K562 (cell line): ENCODE data around the gene CERS6. TPM values are rescaled to one million over a fixed set of nuclear protein-coding genes. Genes with fewer than 3 reads are reported as not detected.

Experiments used
- CSDE1 ChIP-seq, 2 experiments: fragments of 450-650 bp; IDR thresholded peaks; 2 replicates each; pipeline ENCODE4 v1.6.1; 2016; ENCODE audit warnings: mild to moderate bottlenecking in 1 of 2
- HDAC1 ChIP-seq, 2 experiments: fragments of 450-650 bp; IDR thresholded peaks; 2 replicates each; pipeline ENCODE4 v1.6.1; 2016 to 2017; ENCODE audit warnings: inconsistent platforms in 1 of 2, mild to moderate bottlenecking in 1 of 2, moderate library complexity in 1 of 2
- MBD1 ChIP-seq: fragments of 250-450 bp; sonication (Bioruptor Pico); IDR thresholded peaks from 2 replicates; pipeline ENCODE4 v1.8.0; 2022; ENCODE audit warnings: inconsistent platforms
- MITF ChIP-seq: IDR thresholded peaks from 2 replicates; pipeline ENCODE4 v1.6.1; 2014; ENCODE audit warnings: antibody characterized with exemption
- NFE2L1 ChIP-seq: fragments of 450-650 bp; IDR thresholded peaks from 2 replicates; pipeline ENCODE4 v1.6.1; 2016; ENCODE audit warnings: missing genetic modification characterization, low read depth, mild to moderate bottlenecking, missing compliant biosample characterization, moderate library complexity, borderline replicate concordance
- ZFP91 ChIP-seq: sonication (generic); formaldehyde crosslinking; IDR thresholded peaks from 2 replicates; pipeline ENCODE4 v1.8.0; 2022; ENCODE audit warnings: mild to moderate bottlenecking, missing genetic modification reagents
- ZFX ChIP-seq: sonication (generic); formaldehyde crosslinking; IDR thresholded peaks from 2 replicates; pipeline ENCODE4 v1.8.0; 2022; ENCODE audit warnings: mild to moderate bottlenecking, missing genetic modification reagents, moderate library complexity
- ZNF277 ChIP-seq: fragments of 250-450 bp; sonication (Bioruptor Pico); IDR thresholded peaks from 2 replicates; pipeline ENCODE4 v1.8.0; 2022; ENCODE audit warnings: inconsistent platforms, mild to moderate bottlenecking, moderate library complexity, borderline replicate concordance
- ZNF324 ChIP-seq: fragments of 250-450 bp; sonication (Bioruptor Pico); IDR thresholded peaks from 2 replicates; pipeline ENCODE4 v1.4.0; 2020; ENCODE audit warnings: mild to moderate bottlenecking
- ZNF444 ChIP-seq: fragments of 250-450 bp; sonication (Bioruptor Pico); IDR thresholded peaks from 2 replicates; pipeline ENCODE4 v1.4.0; 2020; ENCODE audit warnings: mild to moderate bottlenecking, moderate library complexity
- polyA plus RNA-seq, 8 experiments: library from polyadenylated mRNA; depleted of rRNA in 4 of 8; stranded (reverse) in 5 of 8; unstranded in 3 of 8; fragments of >200 nt; fragmentation: Nextera tagmentation in 2 of 8; fragmentation: Illumina TruSeq in 1 of 8; extraction: Ambion mirVana in 2 of 8; extraction: Trizol in 1 of 8; gene quantifications; 2 replicates each; pipeline versions ENCODE4 v1.2.1 to v1.2.3, GENCODE V29; 2011 to 2014; ENCODE audit warnings: inconsistent platforms in 1 of 8, missing spikeins in 1 of 8
- total RNA-seq, 7 experiments: library from RNA; depleted of rRNA in 6 of 7; stranded (reverse); fragments of >200 nt in 6 of 7; fragmentation: Illumina TruSeq in 2 of 7; extraction: Trizol in 2 of 7; gene quantifications; 2 replicates each; pipeline versions ENCODE4 v1.2.1 to v1.2.3, GENCODE V29; 2011 to 2021; ENCODE audit warnings: low replicate concordance in 1 of 7

The CERS6 gene
- total and polyA plus RNA-seq, 9 of the 15 experiments (the other 6 are each of a cell fraction or from before 2014, with no cell fraction given), result 1.6 to 13.6 (median 11.4) TPM

GRCh38 chr2:168700615-168701245 lies 244.7 kb downstream of the CERS6 start (continued):
- no peak for TF ChIP-seq ZFP91 (CRISPR knock-in tag)
- TF ChIP-seq ZNF444 (CRISPR knock-in tag), result no peak
- TF ChIP-seq ZFX, result no peak
- TF ChIP-seq CSDE1 (IDR thresholded peaks at IDR 0.05), result no peak
- no peak for TF ChIP-seq MBD1
- no peak for TF ChIP-seq HDAC1 (IDR thresholded peaks at IDR 0.05)
- TF ChIP-seq NFE2L1 (tag), result no peak
- no peak for TF ChIP-seq MITF
- no peak for TF ChIP-seq ZNF277 (CRISPR knock-in tag)
- TF ChIP-seq ZNF324 (CRISPR knock-in tag), result no peak
